IMR-90 (cell line): ENCODE data around the gene SNX2. TPM values are rescaled to one million over a fixed set of nuclear protein-coding genes. Genes with fewer than 3 reads are reported as not detected.

Source experiments
- ATAC-seq: fragments of 200-7000 bp; cut with Tn5 transposase; 2 replicates; pipeline ENCODE4 v1.9.1; 2020; ENCODE audit warnings: low read depth, mild to moderate bottlenecking, moderate library complexity
- BruUV-seq: library from RNA; stranded (reverse); fragments of 400-500 nt; replicated peaks from 2 replicates; lab custom pipeline; 2021; lab: Mats Ljungman, UMichigan
- CTCF ChIA-PET: fragments of 300-600 bp; formaldehyde crosslinking; extraction: SDS; loops from one replicate; lab custom pipeline; 2021; ENCODE audit warnings: antibody characterized with exemption; lab: Yijun Ruan, JAX
- POLR2A ChIA-PET: fragments of 300-600 bp; sonication (Branson Sonifier 250); formaldehyde crosslinking; loops from one replicate; lab custom pipeline; 2022; ENCODE audit warnings: antibody characterized with exemption; ENCODE audit not compliant: unreplicated experiment; lab: Charles Lee
- DNase-seq: peaks from one replicate; pipeline ENCODE4 v3.0.0; 2013
- H2AFZ ChIP-seq: replicated peaks from 2 replicates; pipeline ENCODE3; 2013; ENCODE audit warnings: low read length, mild to moderate bottlenecking; ENCODE audit not compliant: poor library complexity
- H2AK5ac ChIP-seq: 2 replicates; pipeline ENCODE4 v1.6.1; 2013; ENCODE audit warnings: low read depth, low read length, inconsistent platforms
- H2AK9ac ChIP-seq: replicated peaks from 2 replicates; pipeline ENCODE3; 2013; ENCODE audit warnings: mild to moderate bottlenecking, low read depth, low read length, moderate library complexity; ENCODE audit not compliant: poor library complexity
- H2BK120ac ChIP-seq: 2 replicates; pipeline ENCODE4 v1.6.1; 2013; ENCODE audit warnings: low read depth, low read length, inconsistent platforms
- H2BK15ac ChIP-seq: 3 replicates; pipeline ENCODE4 v1.6.1; 2013; ENCODE audit warnings: low read depth, low read length, inconsistent platforms
- H2BK20ac ChIP-seq: 2 replicates; pipeline ENCODE4 v1.6.1; 2013; ENCODE audit warnings: low read depth, mild to moderate bottlenecking, inconsistent platforms, low read length, moderate library complexity
- H2BK5ac ChIP-seq: 2 replicates; pipeline ENCODE4 v1.6.1; 2013; ENCODE audit warnings: mild to moderate bottlenecking, low read depth, low read length, inconsistent platforms; ENCODE audit not compliant: poor library complexity, severe bottlenecking
- H3K14ac ChIP-seq: replicated peaks from 2 replicates; pipeline ENCODE4 v1.6.1; 2013; ENCODE audit warnings: low read depth, low read length, inconsistent platforms
- H3K18ac ChIP-seq: 2 replicates; pipeline ENCODE4 v1.6.1; 2013; ENCODE audit warnings: low read depth, low read length, control low read depth
- H3K23ac ChIP-seq: 2 replicates; pipeline ENCODE4 v1.6.1; 2013; ENCODE audit warnings: low read depth, low read length, inconsistent platforms
- H3K27ac ChIP-seq: 2 replicates; pipeline ENCODE4 v1.5.1; 2013; ENCODE audit warnings: mild to moderate bottlenecking, control low read depth, low read length; ENCODE audit not compliant: insufficient read depth
- H3K27me3 ChIP-seq: 2 replicates; pipeline ENCODE4 v1.6.1; 2013; ENCODE audit warnings: low read length; ENCODE audit not compliant: control insufficient read depth, insufficient read depth
- H3K36me3 ChIP-seq: 2 replicates; pipeline ENCODE4 v1.6.1; 2013; ENCODE audit warnings: low read length, mixed read lengths; ENCODE audit not compliant: control insufficient read depth, insufficient read depth
- H3K4ac ChIP-seq: 2 replicates; pipeline ENCODE4 v1.6.1; 2013; ENCODE audit warnings: low read depth, low read length, inconsistent platforms
- H3K4me1 ChIP-seq: 2 replicates; pipeline ENCODE4 v1.6.1; 2013; ENCODE audit warnings: low read length, mixed read lengths; ENCODE audit not compliant: control insufficient read depth, insufficient read depth
- H3K4me2 ChIP-seq: 2 replicates; pipeline ENCODE4 v1.6.1; 2013; ENCODE audit warnings: low read depth, mild to moderate bottlenecking, control low read depth, low read length, moderate library complexity
- H3K4me3 ChIP-seq: 2 replicates; pipeline ENCODE4 v1.5.1; 2013; ENCODE audit warnings: low read depth, mild to moderate bottlenecking, control low read depth, low read length, moderate library complexity; ENCODE audit not compliant: insufficient read depth
- H3K56ac ChIP-seq: 2 replicates; pipeline ENCODE4 v1.6.1; 2013; ENCODE audit warnings: low read length, inconsistent platforms; ENCODE audit not compliant: insufficient read depth; ENCODE audit errors: extremely low read depth
- H3K79me1 ChIP-seq, 2 experiments: 2 replicates each; pipeline ENCODE4 v1.6.1; 2013; ENCODE audit warnings: low read length in 2 of 2, inconsistent platforms in 1 of 2, low read depth in 1 of 2
- H3K9ac ChIP-seq: 2 replicates; pipeline ENCODE4 v1.6.1; 2013; ENCODE audit warnings: low read depth, low read length, control low read depth
- H3K9me1 ChIP-seq: 2 replicates; pipeline ENCODE4 v1.6.1; 2013; ENCODE audit warnings: low read length, inconsistent platforms; ENCODE audit not compliant: insufficient read depth
- H3K9me3 ChIP-seq: 2 replicates; pipeline ENCODE4 v1.6.1; 2013; ENCODE audit warnings: low read length; ENCODE audit not compliant: control insufficient read depth, insufficient read depth
- H4K20me1 ChIP-seq: 2 replicates; pipeline ENCODE4 v1.6.1; 2013; ENCODE audit warnings: low read length, inconsistent platforms; ENCODE audit not compliant: insufficient read depth
- H4K5ac ChIP-seq: 2 replicates; pipeline ENCODE4 v1.6.1; 2013; ENCODE audit warnings: mild to moderate bottlenecking, low read depth, low read length, control low read depth
- H4K8ac ChIP-seq, 2 experiments: 2 replicates each; pipeline ENCODE4 v1.6.1; 2013; ENCODE audit warnings: low read depth in 2 of 2, low read length in 2 of 2, control low read depth in 1 of 2, inconsistent platforms in 1 of 2
- H4K91ac ChIP-seq: 2 replicates; pipeline ENCODE4 v1.6.1; 2013; ENCODE audit warnings: low read depth, low read length, inconsistent platforms; ENCODE audit not compliant: insufficient read depth
- BHLHE40 ChIP-seq: fragments of 150-350 bp; IDR thresholded peaks from 2 replicates; pipeline ENCODE4 v1.6.1; 2016; ENCODE audit warnings: mild to moderate bottlenecking, low read depth, low read length
- CEBPB ChIP-seq: IDR thresholded peaks from 2 replicates; pipeline ENCODE4 v1.6.1; 2012; ENCODE audit warnings: low read depth, low read length, improper control_type of control experiment
- CHD1 ChIP-seq: IDR thresholded peaks from 2 replicates; pipeline ENCODE4 v1.6.1; 2012; ENCODE audit warnings: low read depth, low read length, improper control_type of control experiment
- FOS ChIP-seq: fragments of 150-350 bp; IDR thresholded peaks from 2 replicates; pipeline ENCODE4 v1.6.1; 2016; ENCODE audit warnings: low read depth, low read length
- MAFK ChIP-seq: IDR thresholded peaks from 2 replicates; pipeline ENCODE4 v1.6.1; 2012; ENCODE audit warnings: low read depth, low read length, improper control_type of control experiment
- MAZ ChIP-seq: IDR thresholded peaks from 2 replicates; pipeline ENCODE4 v1.6.1; 2012; ENCODE audit warnings: low read depth, mild to moderate bottlenecking, low read length, improper control_type of control experiment, moderate library complexity, borderline replicate concordance
- MXI1 ChIP-seq: IDR thresholded peaks from 2 replicates; pipeline ENCODE4 v1.6.1; 2012; ENCODE audit warnings: low read depth, mild to moderate bottlenecking, low read length, moderate library complexity, borderline replicate concordance
- NFE2L2 ChIP-seq: fragments of 150-350 bp; IDR thresholded peaks from 2 replicates; pipeline ENCODE4 v1.6.1; 2016; ENCODE audit warnings: low read depth, mild to moderate bottlenecking, low read length
- POLR2A ChIP-seq: IDR thresholded peaks from 2 replicates; pipeline ENCODE4 v1.6.1; 2012; ENCODE audit warnings: mild to moderate bottlenecking, low read depth, low read length
- RAD21 ChIP-seq: IDR thresholded peaks from 2 replicates; pipeline ENCODE4 v1.6.1; 2012; ENCODE audit warnings: low read length, improper control_type of control experiment
- RCOR1 ChIP-seq: IDR thresholded peaks from 2 replicates; pipeline ENCODE4 v1.6.1; 2012; ENCODE audit warnings: mild to moderate bottlenecking, low read length, improper control_type of control experiment; ENCODE audit not compliant: insufficient replicate concordance
- RFX5 ChIP-seq: IDR thresholded peaks from 2 replicates; pipeline ENCODE4 v1.8.0; 2012; ENCODE audit warnings: low read depth, mild to moderate bottlenecking, low read length, moderate library complexity
- SMC3 ChIP-seq: fragments of 150-350 bp; IDR thresholded peaks from 2 replicates; pipeline ENCODE4 v1.6.1; 2016; ENCODE audit warnings: low read depth, mild to moderate bottlenecking, antibody characterized with exemption, low read length, moderate library complexity
- WGBS, 2 experiments: methylation state at CpG; one replicate each; pipeline versions ENCODE4 v1.1.5 to v1.1.7; 2013; ENCODE audit warnings: missing lambda C conversion rate in 2 of 2; ENCODE audit not compliant: insufficient read length in 1 of 2; ENCODE audit errors: extremely low coverage in 2 of 2; 5-methylcytosine and 5-hydroxymethylcytosine counted together
- dilution Hi-C: fragments of 300-500 bp; cut with HindIII; formaldehyde crosslinking; loops from one replicate; pipeline ENCODE4 v1.14.3; 2018; ENCODE audit warnings: low sequenced_read_pairs; ENCODE audit not compliant: unreplicated experiment
- in situ Hi-C: fragments of 300-500 bp; cut with MboI; formaldehyde crosslinking; loops from 3 replicates; pipeline ENCODE4 v1.14.3; 2019; ENCODE audit warnings: low sequenced_read_pairs, inconsistent platforms, mixed read lengths
- intact Hi-C: fragments of 100-400 bp; cut with micrococcal nuclease; formaldehyde crosslinking; loops from 2 replicates; pipeline ENCODE4 v1.10.0; 2022
- polyA plus RNA-seq, 3 experiments: library from polyadenylated mRNA; depleted of rRNA; stranded (reverse); fragments of >200 nt; gene quantifications; 2 replicates each; pipeline ENCODE4 v1.2.3, GENCODE V29; 2012; ENCODE audit warnings: low replicate concordance in 1 of 3
- total RNA-seq: library from RNA; depleted of rRNA; stranded (reverse); fragments of >200 nt; gene quantifications from 2 replicates; pipeline ENCODE4 v1.2.3, GENCODE V29; 2012
- TF ChIP-seq, protein P1 (sequence below): fragments of 150-350 bp; IDR thresholded peaks from 2 replicates; pipeline ENCODE4 v1.6.1; 2017; ENCODE audit warnings: mild to moderate bottlenecking, antibody characterized with exemption, low read length, low read depth
- TF ChIP-seq, protein P2 (sequence below): conservative IDR thresholded peaks from 2 replicates; pipeline ENCODE4 v1.5.1; 2012; ENCODE audit warnings: mild to moderate bottlenecking, low read depth, low read length, improper control_type of control experiment
- TF ChIP-seq, protein P3 (sequence below): fragments of 150-350 bp; IDR thresholded peaks from 2 replicates; pipeline ENCODE4 v1.6.1; 2016; ENCODE audit warnings: low read depth, mild to moderate bottlenecking, low read length, moderate library complexity, borderline replicate concordance

SNX2 gene
- total and polyA plus RNA-seq, 2 of the 4 experiments (the other 2 are of a cell fraction): 26.3 to 52.9 TPM

- peak overlapping the region; percentile 86 to 91; a peak in 3 of 4 replicates for H4K8ac ChIP-seq
- peak overlapping the region; percentile 77 for H3K4ac ChIP-seq
- H3K18ac ChIP-seq: peak overlapping the region; percentile 28; the same call in 1 of the 2 replicates
- 7% methylated on average over 3 of the region's 8 CpGs; no CpG with 5 or more reads in 1 of the 2 experiments for WGBS, 2 experiments
- peaks cover 5 to 27% of the 10 kb centered on the region in 2 experiments for H3K79me1 ChIP-seq
- peak overlapping the region; percentile 91 for H3K4me2 ChIP-seq
- peak overlapping the region; percentile 57; the same call in 1 of the 2 replicates for H2BK120ac ChIP-seq
- H3K9me1 ChIP-seq: peaks cover 6% of the 10 kb centered on the region; the same call in 1 of the 2 replicates
- dilution Hi-C loops (no loop called here), intact Hi-C loops (loop anchor here (2.0 kb wide), 1 partner anchor 72 kb away; no protein-coding TSS in a partner anchor), in situ Hi-C loops (no loop called here)
- no peak overlapping the region for H3K23ac ChIP-seq
- H2AFZ ChIP-seq: peak overlapping the region; percentile 90
- peak overlapping the region; percentile 52 for H3K4me3 ChIP-seq
- TF ChIP-seq MXI1 (no peak), BHLHE40 (no peak), NFE2L2 (no peak), MAFK (no peak), RFX5 (no peak), CHD1 (no peak), MAZ (no peak), RCOR1 (no peak), CEBPB (no peak), POLR2A (no peak), SMC3 (no peak), FOS (no peak), RAD21 (no peak)
- TF ChIP-seq, protein P1, sequence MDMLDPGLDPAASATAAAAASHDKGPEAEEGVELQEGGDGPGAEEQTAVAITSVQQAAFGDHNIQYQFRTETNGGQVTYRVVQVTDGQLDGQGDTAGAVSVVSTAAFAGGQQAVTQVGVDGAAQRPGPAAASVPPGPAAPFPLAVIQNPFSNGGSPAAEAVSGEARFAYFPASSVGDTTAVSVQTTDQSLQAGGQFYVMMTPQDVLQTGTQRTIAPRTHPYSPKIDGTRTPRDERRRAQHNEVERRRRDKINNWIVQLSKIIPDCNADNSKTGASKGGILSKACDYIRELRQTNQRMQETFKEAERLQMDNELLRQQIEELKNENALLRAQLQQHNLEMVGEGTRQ: no peak
- TF ChIP-seq, protein P2, sequence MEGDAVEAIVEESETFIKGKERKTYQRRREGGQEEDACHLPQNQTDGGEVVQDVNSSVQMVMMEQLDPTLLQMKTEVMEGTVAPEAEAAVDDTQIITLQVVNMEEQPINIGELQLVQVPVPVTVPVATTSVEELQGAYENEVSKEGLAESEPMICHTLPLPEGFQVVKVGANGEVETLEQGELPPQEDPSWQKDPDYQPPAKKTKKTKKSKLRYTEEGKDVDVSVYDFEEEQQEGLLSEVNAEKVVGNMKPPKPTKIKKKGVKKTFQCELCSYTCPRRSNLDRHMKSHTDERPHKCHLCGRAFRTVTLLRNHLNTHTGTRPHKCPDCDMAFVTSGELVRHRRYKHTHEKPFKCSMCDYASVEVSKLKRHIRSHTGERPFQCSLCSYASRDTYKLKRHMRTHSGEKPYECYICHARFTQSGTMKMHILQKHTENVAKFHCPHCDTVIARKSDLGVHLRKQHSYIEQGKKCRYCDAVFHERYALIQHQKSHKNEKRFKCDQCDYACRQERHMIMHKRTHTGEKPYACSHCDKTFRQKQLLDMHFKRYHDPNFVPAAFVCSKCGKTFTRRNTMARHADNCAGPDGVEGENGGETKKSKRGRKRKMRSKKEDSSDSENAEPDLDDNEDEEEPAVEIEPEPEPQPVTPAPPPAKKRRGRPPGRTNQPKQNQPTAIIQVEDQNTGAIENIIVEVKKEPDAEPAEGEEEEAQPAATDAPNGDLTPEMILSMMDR: no peak
- TF ChIP-seq, protein P3, sequence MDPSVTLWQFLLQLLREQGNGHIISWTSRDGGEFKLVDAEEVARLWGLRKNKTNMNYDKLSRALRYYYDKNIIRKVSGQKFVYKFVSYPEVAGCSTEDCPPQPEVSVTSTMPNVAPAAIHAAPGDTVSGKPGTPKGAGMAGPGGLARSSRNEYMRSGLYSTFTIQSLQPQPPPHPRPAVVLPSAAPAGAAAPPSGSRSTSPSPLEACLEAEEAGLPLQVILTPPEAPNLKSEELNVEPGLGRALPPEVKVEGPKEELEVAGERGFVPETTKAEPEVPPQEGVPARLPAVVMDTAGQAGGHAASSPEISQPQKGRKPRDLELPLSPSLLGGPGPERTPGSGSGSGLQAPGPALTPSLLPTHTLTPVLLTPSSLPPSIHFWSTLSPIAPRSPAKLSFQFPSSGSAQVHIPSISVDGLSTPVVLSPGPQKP: no peak
- no peak for DNase-seq
- ChIA-PET POLR2A (no interaction called here), CTCF (interaction anchor here (0.5 to 0.6 kb wide), 2 partner anchors 57 to 572 kb away, joined by 3 to 5 read pairs; no protein-coding TSS in a partner anchor)
- peak overlapping the region; percentile 34; the same call in 1 of the 3 replicates for H2BK15ac ChIP-seq
- H3K9ac ChIP-seq: peak overlapping the region; percentile 65
- no peaks in the 10 kb centered on the region for H3K9me3 ChIP-seq
- H3K56ac ChIP-seq: no peak overlapping the region
- no peak overlapping the region for H2AK5ac ChIP-seq
- ATAC-seq: peak; percentile 12
- peak overlapping the region; percentile 37; the same call in 1 of the 2 replicates for H4K5ac ChIP-seq
- H4K91ac ChIP-seq: peak overlapping the region; percentile 26; the same call in 1 of the 2 replicates
- 0 out of 2 replicates have a peak overlapping the region, but pooled peaks have one; percentile 26 for H3K27ac ChIP-seq
- H2BK20ac ChIP-seq: peak overlapping the region; percentile 67; the same call in 1 of the 2 replicates
- no peaks in the 10 kb centered on the region; the same call in 1 of the 2 replicates for H3K27me3 ChIP-seq
- no peak overlapping the region for H2AK9ac ChIP-seq
- no peak overlapping the region for H2BK5ac ChIP-seq
- BruUV-seq: no TSS peak
- H3K4me1 ChIP-seq: no peaks in the 10 kb centered on the region
- peaks cover 3% of the 10 kb centered on the region; the same call in 1 of the 2 replicates for H4K20me1 ChIP-seq
- no peaks in the 10 kb centered on the region for H3K36me3 ChIP-seq
- H3K14ac ChIP-seq: peak overlapping the region; percentile 88
These were observed 390 bp upstream of the SNX2 start for GRCh38 chr5:122774519-122774860.
